ENCODE measurements around the gene EDRF1. TPM values are rescaled to one million over a fixed set of nuclear protein-coding genes. Genes with fewer than 3 reads are reported as not detected.

Gene EDRF1
- total RNA-seq, 6 experiments from 2014 or later = 19.0 to 21.9 (median 20.2) TPM

DNA sequence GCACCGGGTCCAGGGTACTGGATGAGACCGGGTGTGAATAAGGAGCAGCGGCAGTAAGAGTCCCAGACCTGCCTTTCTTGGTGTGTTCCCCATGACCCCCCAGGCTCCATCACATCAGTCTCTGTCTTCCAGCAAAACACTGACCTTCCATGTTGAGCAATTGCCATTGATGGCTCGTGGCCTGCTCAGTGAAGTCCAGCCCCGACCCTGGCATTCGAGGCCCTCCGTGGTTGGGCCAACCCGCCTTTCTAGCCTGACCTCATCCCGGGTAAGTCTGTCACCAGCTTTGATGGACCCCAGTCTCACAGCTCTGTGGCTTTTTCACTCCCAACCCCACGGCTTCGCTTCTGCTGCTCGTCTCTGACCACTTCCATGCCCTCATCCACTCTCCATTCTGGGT lies 49.7 kb downstream of the EDRF1 start:
- Mint-ChIP-seq H3K4me1 (ENCODE audit: low read depth) (no peaks in the 10 kb centered on the region), H3K4me3 (no peak overlapping the region), H3K27ac (no peak overlapping the region), H3K36me3 (ENCODE audit: low read depth) (peaks cover 24% of the 10 kb centered on the region), H3K9me3 (peaks cover under 1% of the 10 kb centered on the region; the same call in 1 of the 2 replicates), H3K27me3 (ENCODE audit: insufficient read depth) (no peaks in the 10 kb centered on the region)
- DNase-seq = no peak
- TF ChIP-seq, protein P1, sequence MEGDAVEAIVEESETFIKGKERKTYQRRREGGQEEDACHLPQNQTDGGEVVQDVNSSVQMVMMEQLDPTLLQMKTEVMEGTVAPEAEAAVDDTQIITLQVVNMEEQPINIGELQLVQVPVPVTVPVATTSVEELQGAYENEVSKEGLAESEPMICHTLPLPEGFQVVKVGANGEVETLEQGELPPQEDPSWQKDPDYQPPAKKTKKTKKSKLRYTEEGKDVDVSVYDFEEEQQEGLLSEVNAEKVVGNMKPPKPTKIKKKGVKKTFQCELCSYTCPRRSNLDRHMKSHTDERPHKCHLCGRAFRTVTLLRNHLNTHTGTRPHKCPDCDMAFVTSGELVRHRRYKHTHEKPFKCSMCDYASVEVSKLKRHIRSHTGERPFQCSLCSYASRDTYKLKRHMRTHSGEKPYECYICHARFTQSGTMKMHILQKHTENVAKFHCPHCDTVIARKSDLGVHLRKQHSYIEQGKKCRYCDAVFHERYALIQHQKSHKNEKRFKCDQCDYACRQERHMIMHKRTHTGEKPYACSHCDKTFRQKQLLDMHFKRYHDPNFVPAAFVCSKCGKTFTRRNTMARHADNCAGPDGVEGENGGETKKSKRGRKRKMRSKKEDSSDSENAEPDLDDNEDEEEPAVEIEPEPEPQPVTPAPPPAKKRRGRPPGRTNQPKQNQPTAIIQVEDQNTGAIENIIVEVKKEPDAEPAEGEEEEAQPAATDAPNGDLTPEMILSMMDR (IDR thresholded peaks at IDR 0.05) = no peak

DNA sequence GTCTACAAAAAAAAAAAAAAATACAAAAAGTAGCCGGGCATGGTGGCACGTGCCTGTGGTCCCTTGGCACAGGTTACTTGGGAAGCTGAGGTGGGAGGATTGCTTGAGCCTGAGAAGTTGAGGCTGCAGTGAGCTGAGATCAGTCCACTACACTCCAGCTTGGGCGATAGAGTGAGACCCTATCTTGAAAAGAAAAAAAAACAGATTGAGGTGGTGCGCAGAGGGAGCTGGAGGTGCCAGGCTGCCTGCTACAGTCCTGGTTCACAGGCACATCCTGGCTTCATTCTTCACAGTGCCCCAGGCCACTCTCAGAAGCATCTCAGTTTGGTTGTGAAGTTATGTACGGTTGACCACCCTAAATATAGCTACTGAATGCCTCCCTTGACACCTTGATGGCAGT lies 51.3 kb downstream of the EDRF1 start:
- H3K4me1 Mint-ChIP-seq (ENCODE audit: low read depth) = no peaks in the 10 kb centered on the region
- DNase-seq = no peak
- no peak overlapping the region for H3K27ac Mint-ChIP-seq
- peaks cover 4% of the 10 kb centered on the region; the same call in 1 of the 2 replicates for H3K9me3 Mint-ChIP-seq
- peaks cover 2% of the 10 kb centered on the region; the same call in 1 of the 2 replicates for H3K27me3 Mint-ChIP-seq (ENCODE audit: insufficient read depth)
- no peak overlapping the region for H3K4me3 Mint-ChIP-seq
- TF ChIP-seq, protein P1 (IDR thresholded peaks at IDR 0.05) = no peak
- peaks cover 14% of the 10 kb centered on the region; the same call in 1 of the 2 replicates for H3K36me3 Mint-ChIP-seq (ENCODE audit: low read depth)

DNA sequence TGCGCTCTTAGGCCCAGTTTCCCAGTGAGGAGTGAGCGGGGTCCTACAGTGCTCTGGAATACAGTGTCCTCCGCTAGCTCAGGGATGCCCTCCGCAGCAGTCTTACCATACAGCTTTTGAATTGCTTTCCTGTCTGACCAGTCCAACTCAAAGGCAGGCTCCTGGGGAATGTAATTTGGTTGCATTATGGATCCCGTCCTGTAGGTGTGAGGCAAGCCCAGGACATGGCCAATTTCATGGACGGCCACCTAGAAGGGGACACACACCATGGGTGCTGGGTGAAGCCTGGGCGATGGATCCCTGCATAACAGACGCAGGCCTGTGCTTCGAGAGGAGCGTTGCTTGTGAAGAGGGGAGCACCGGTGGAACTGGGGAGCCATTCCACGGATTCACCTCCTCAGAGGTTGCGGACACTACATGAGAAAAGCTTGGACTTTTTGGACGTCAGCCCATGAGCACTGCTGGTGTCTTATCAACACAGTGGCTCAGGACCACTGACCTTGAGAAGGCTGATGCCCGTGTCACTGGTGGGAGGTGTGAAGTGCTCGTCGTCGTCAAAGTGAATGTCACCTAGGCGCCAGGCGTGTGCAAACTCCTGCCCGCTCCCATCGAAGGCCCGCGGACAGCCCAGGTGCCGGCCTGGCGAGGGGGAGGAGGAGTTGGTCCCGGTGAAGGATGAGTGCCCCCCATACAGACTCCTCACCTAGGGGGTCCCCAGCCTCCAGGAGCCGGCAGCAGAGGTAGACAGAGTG lies 52.8 kb downstream of the EDRF1 start:
- DNase-seq = no peak
- Mint-ChIP-seq H3K9me3 (peaks cover 4% of the 10 kb centered on the region; the same call in 1 of the 2 replicates), H3K27me3 (ENCODE audit: insufficient read depth) (peaks cover 2% of the 10 kb centered on the region; the same call in 1 of the 2 replicates), H3K4me3 (no peak overlapping the region), H3K36me3 (ENCODE audit: low read depth) (peaks cover 4% of the 10 kb centered on the region; the same call in 1 of the 2 replicates), H3K4me1 (ENCODE audit: low read depth) (no peaks in the 10 kb centered on the region), H3K27ac (no peak overlapping the region)
- TF ChIP-seq, protein P1 (IDR thresholded peaks at IDR 0.05) = no peak

DNA sequence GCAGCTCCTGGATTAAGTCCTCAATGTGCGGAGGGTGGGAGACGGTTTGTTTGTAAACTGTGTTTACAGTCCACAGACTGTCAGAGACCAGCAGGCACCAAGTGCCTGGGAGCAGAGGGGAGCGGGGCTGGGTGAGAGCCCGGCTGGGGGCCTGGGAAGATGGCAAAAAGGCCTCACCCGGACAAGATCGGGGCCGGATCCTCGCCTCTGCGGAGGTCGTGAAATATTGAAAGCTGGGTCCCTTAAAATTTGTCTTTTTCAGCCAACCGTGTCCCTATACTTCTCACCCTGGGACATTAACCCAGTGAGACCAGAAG lies 53.3 kb downstream of the EDRF1 start:
- peaks cover 2% of the 10 kb centered on the region; the same call in 1 of the 2 replicates for H3K27me3 Mint-ChIP-seq (ENCODE audit: insufficient read depth)
- peaks cover 4% of the 10 kb centered on the region; the same call in 1 of the 2 replicates for H3K9me3 Mint-ChIP-seq
- H3K4me1 Mint-ChIP-seq (ENCODE audit: low read depth) = peaks cover 2% of the 10 kb centered on the region
- TF ChIP-seq, protein P1 (IDR thresholded peaks at IDR 0.05) = no peak
- no peak overlapping the region for H3K27ac Mint-ChIP-seq
- no peaks in the 10 kb centered on the region for H3K36me3 Mint-ChIP-seq (ENCODE audit: low read depth)
- no peak overlapping the region for H3K4me3 Mint-ChIP-seq
- DNase-seq = no peak

DNA sequence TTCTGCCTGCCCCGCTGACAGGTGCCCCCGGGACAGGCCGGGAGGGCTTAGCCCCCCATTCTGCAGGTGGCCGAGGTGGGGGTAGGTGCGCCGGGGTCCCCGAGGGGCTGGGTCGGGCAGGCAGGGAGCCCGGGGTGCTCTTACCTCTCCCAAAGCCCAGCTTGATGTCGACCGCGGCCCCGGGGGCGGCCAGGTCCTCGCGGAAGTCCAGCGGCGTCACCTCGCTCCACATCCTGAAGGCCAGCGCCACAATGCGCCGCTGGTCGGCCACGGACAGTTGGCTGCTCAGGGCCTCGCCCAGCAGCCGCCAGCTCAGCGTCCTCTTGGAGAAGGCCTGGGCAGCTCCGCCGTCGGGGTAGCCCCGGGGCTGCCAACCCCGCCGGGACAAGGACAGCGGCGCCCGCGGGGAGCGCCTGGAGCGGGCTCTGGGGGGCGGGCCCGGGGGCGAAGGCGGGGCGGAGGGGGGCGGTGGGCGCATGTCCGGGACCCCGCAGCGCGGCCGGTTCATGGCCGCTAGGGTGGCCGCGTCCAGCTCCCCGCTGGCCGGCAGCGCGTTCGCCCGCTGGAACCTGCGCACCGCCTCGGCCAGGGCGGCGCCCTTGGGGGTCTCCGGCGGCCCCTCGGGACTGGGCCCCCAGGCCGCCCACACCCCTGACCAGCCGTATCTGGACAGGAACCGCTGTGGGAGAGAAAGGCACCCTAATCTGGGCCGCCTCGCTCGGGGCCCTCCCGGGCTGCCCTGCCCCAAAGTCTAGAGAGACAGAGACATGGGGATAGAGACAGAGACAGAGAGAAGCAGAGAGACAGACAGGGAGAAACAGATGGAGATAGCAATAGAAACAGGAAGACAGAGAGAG lies 54.4 kb downstream of the EDRF1 start:
- no peak overlapping the region for H3K27ac Mint-ChIP-seq
- peaks cover 13% of the 10 kb centered on the region for H3K4me1 Mint-ChIP-seq (ENCODE audit: low read depth)
- H3K4me3 Mint-ChIP-seq = no peak overlapping the region
- H3K36me3 Mint-ChIP-seq (ENCODE audit: low read depth) = no peaks in the 10 kb centered on the region
- peaks cover 4% of the 10 kb centered on the region; the same call in 1 of the 2 replicates for H3K9me3 Mint-ChIP-seq
- TF ChIP-seq, protein P1 (IDR thresholded peaks at IDR 0.05) = no peak
- no peak for DNase-seq
- H3K27me3 Mint-ChIP-seq (ENCODE audit: insufficient read depth) = peaks cover 2% of the 10 kb centered on the region; the same call in 1 of the 2 replicates

All from HFFc6 (cell line).